NCI-H69 (cell line): ENCODE results near the gene STOML1.

Experiments used
- DNase-seq: peaks from one replicate; lab custom pipeline; 2025; lab: John Stamatoyannopoulos, UW

Gene STOML1

DNA sequence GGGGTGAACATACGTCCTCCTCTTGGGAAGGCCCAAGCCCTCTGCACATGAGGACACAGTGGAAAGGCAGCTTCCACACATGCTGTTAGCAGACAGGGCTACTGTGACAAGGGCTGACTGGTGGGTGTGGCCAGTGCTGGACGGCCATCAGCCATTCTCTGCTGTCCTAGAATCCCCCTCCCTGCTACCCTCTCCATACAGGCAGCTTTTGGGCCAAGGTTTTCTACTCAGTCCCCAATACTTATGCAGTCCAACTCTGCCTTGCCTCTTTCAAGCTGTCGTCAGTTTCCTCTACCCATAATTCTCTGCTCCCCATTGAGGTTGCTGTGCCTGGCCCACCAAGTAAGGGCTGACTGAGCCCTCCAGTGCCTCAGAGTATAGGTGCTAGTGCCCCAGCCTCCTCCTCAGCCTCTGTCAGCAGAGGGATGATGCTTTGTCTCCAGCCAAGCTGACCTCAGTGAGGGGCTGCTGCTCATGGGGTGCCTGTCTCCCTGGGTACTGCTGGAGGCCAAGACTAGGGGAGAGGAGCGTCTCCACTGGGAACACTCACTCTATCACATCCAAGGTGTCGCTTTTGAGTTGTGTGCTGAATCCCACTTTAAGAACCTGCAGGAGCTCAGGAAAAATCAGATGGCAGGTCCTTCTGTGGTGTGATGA lies 63.0 kb downstream of the STOML1 start:
- DNase-seq = no peak
